ENCODE measurements around the gene DDX25. TPM values are rescaled to one million over a fixed set of nuclear protein-coding genes. Genes with fewer than 3 reads are reported as not detected.

The DDX25 gene
- polyA plus RNA-seq, 3 donors = not detected

DNA sequence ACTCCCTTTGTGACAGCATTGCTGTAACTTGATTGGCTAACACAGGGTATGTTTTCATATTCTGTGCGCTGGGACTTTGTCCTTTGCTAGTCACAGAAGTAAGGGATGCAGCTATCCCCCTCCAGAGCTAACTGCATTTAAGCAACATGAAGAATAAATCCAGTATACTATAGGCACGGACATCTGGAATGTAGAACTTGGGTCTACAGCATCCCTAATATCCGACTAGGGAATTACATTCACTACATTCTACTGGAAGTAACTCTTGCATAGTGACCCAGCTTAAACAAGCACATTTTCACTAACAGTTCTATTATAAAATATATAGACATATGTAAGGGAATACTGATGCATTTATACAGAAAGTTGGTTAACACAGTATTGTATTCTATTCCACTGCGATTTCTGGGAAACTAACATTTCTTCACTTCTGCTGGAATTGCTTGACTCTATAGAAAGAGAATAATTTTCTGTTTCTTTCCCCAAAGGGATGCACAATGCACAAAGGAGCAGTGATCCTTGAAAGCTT, 54.6 kb downstream of the DDX25 start:
- H4K20me1 ChIP-seq (ENCODE audit: insufficient read depth, low read length) = no peaks in the 10 kb centered on the region
- no peaks in the 10 kb centered on the region for H3K4me1 ChIP-seq (ENCODE audit: control insufficient read depth in 1 of 2, insufficient read depth in 2 of 2, low read length in 2 of 2)
- 100% methylated on average over 1 of the region's 4 CpGs for WGBS (ENCODE audit: insufficient coverage)
- no peak overlapping the region for H3K9ac ChIP-seq (ENCODE audit: insufficient read depth, low read length, poor library complexity, severe bottlenecking)
- H2AFZ ChIP-seq (ENCODE audit: insufficient read depth, low read depth, low read length, poor library complexity, severe bottlenecking) = no peak overlapping the region
- no peaks in the 10 kb centered on the region for H3K9me3 ChIP-seq (replicated peaks in 1 of 2; ENCODE audit: control insufficient read depth in 1 of 2, insufficient read depth in 1 of 2, low read length in 2 of 2)
- H3K27me3 ChIP-seq (ENCODE audit: control insufficient read depth in 2 of 2, insufficient read depth in 2 of 2, low read length in 2 of 2) = no peaks in the 10 kb centered on the region
- H3K27ac ChIP-seq (ENCODE audit: low read depth in 1 of 2, low read length in 2 of 2) = no peak overlapping the region
- no peak overlapping the region for H3K4me3 Mint-ChIP-seq
- H3K79me2 ChIP-seq (ENCODE audit: insufficient read depth, low read length) = no peaks in the 10 kb centered on the region
- intact Hi-C loops (cut with micrococcal nuclease) = no loop called here
- peaks cover 0 to 4% (median 1%) of the 10 kb centered on the region in 3 donors for H3K27me3 Mint-ChIP-seq (ENCODE audit: low read depth in 3 of 3)
- H3K36me3 ChIP-seq (replicated peaks in 1 of 2; ENCODE audit: control insufficient read depth in 1 of 2, insufficient read depth in 2 of 2, low read length in 2 of 2) = no peaks in the 10 kb centered on the region
- no peaks in the 10 kb centered on the region for H3K36me3 Mint-ChIP-seq
- no peaks in the 10 kb centered on the region for H3K4me1 Mint-ChIP-seq
- no peak overlapping the region for H3K27ac Mint-ChIP-seq
- no peak for DNase-seq
- H3K4me2 ChIP-seq (replicated peaks; ENCODE audit: extremely low read depth, low read length, poor library complexity, severe bottlenecking) = no peak overlapping the region
- H3K4me3 ChIP-seq (replicated peaks in 1 of 3; ENCODE audit: low read depth in 2 of 3, low read length in 3 of 3) = no peak overlapping the region
- peaks cover 0 to 6% (median 4%) of the 10 kb centered on the region in 7 donors for H3K9me3 Mint-ChIP-seq
- TF ChIP-seq, protein P1, sequence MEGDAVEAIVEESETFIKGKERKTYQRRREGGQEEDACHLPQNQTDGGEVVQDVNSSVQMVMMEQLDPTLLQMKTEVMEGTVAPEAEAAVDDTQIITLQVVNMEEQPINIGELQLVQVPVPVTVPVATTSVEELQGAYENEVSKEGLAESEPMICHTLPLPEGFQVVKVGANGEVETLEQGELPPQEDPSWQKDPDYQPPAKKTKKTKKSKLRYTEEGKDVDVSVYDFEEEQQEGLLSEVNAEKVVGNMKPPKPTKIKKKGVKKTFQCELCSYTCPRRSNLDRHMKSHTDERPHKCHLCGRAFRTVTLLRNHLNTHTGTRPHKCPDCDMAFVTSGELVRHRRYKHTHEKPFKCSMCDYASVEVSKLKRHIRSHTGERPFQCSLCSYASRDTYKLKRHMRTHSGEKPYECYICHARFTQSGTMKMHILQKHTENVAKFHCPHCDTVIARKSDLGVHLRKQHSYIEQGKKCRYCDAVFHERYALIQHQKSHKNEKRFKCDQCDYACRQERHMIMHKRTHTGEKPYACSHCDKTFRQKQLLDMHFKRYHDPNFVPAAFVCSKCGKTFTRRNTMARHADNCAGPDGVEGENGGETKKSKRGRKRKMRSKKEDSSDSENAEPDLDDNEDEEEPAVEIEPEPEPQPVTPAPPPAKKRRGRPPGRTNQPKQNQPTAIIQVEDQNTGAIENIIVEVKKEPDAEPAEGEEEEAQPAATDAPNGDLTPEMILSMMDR (IDR thresholded peaks at IDR 0.05) = no peak

DNA sequence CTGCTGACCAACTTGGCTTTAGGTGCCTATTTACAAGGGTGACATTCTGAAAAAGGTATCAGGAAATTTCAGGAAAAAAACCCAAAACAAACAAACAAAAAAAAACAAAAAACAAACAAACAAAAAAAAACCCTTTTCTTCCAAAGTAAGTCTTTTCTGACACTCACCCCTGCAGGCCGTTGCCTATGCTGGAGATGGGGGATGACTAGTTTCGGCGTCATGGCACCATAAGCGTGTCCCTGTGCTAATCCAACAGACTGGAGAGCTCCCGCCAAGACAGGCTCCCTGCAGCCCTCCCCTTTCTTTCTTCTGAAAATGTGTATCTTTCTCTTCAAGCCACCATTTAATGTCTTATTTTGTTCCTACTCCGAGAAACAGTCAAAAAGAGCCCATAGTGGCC, 55.2 kb downstream of the DDX25 start:
- TF ChIP-seq, protein P1 (IDR thresholded peaks at IDR 0.05) = no peak
- H3K9me3 ChIP-seq (replicated peaks in 1 of 2; ENCODE audit: control insufficient read depth in 1 of 2, insufficient read depth in 1 of 2, low read length in 2 of 2) = no peaks in the 10 kb centered on the region
- H3K4me2 ChIP-seq (replicated peaks; ENCODE audit: extremely low read depth, low read length, poor library complexity, severe bottlenecking) = no peak overlapping the region
- no peaks in the 10 kb centered on the region for H3K36me3 ChIP-seq (replicated peaks in 1 of 2; ENCODE audit: control insufficient read depth in 1 of 2, insufficient read depth in 2 of 2, low read length in 2 of 2)
- no peaks in the 10 kb centered on the region for H3K36me3 Mint-ChIP-seq
- no peaks in the 10 kb centered on the region for H3K4me1 Mint-ChIP-seq
- H3K27me3 Mint-ChIP-seq (ENCODE audit: low read depth in 3 of 3) = peaks cover 0 to 4% (median 1%) of the 10 kb centered on the region in 3 donors
- no peaks in the 10 kb centered on the region for H3K4me1 ChIP-seq (ENCODE audit: control insufficient read depth in 1 of 2, insufficient read depth in 2 of 2, low read length in 2 of 2)
- H3K9ac ChIP-seq (ENCODE audit: insufficient read depth, low read length, poor library complexity, severe bottlenecking) = no peak overlapping the region
- H3K4me3 Mint-ChIP-seq = no peak overlapping the region
- intact Hi-C loops (cut with micrococcal nuclease) = no loop called here
- H4K20me1 ChIP-seq (ENCODE audit: insufficient read depth, low read length) = no peaks in the 10 kb centered on the region
- H3K27ac ChIP-seq (ENCODE audit: low read depth in 1 of 2, low read length in 2 of 2) = no peak overlapping the region
- H3K27me3 ChIP-seq (ENCODE audit: control insufficient read depth in 2 of 2, insufficient read depth in 2 of 2, low read length in 2 of 2) = no peaks in the 10 kb centered on the region
- no peak overlapping the region for H3K4me3 ChIP-seq (replicated peaks in 1 of 3; ENCODE audit: low read depth in 2 of 3, low read length in 3 of 3)
- no peaks in the 10 kb centered on the region for H3K79me2 ChIP-seq (ENCODE audit: insufficient read depth, low read length)
- H3K27ac Mint-ChIP-seq = no peak overlapping the region
- 100% methylated on average over 3 of the region's 6 CpGs for WGBS (ENCODE audit: insufficient coverage)
- DNase-seq = no peak
- H3K9me3 Mint-ChIP-seq = peaks cover 0 to 6% (median 4%) of the 10 kb centered on the region in 7 donors
- no peak overlapping the region for H2AFZ ChIP-seq (ENCODE audit: insufficient read depth, low read depth, low read length, poor library complexity, severe bottlenecking)
